ENCODE measurements around the gene REX1BD. TPM values are rescaled to one million over a fixed set of nuclear protein-coding genes. Genes with fewer than 3 reads are reported as not detected.
A peak's percentile ranks its signal among the peaks of the same experiment; 100 is the strongest.

Gene REX1BD
- total and polyA plus RNA-seq, 10 of the 15 experiments (the other 5 are each of a cell fraction or from before 2014, with no cell fraction given), result 1.1 to 101 (median 35.0) TPM

GRCh38 chr19:18559685-18560084 lies 28.9 kb upstream of the REX1BD start:
- FAIRE-seq (peak; percentile 23), DNase-seq (ENCODE audit: low read depth, low spot score) (no peak), ATAC-seq (no peak)
- Histone ChIP-seq H3K4me3 (peak overlapping the region; percentile 95; the same call in 1 of the 2 replicates), H3K4me1 (ENCODE audit: control insufficient read depth, insufficient read depth, low read length) (no peaks in the 10 kb centered on the region), H4K20me1 (ENCODE audit: control insufficient read depth, insufficient read depth) (no peaks in the 10 kb centered on the region), H3K36me3 (ENCODE audit: control insufficient read depth in 2 of 2, insufficient read depth in 2 of 2, low read length in 1 of 2) (peaks cover 8 to 10% of the 10 kb centered on the region in 2 experiments; a peak in 3 of 4 replicates), H3K27me3 (replicated peaks in 1 of 2; ENCODE audit: control insufficient read depth in 2 of 2, insufficient read depth in 2 of 2, low read length in 1 of 2) (no peaks in the 10 kb centered on the region), H3K9ac (ENCODE audit: control insufficient read depth, insufficient read depth, low read length) (peak overlapping the region; percentile 89; the same call in 1 of the 2 replicates), H3K27ac (ENCODE audit: control insufficient read depth, insufficient read depth) (no peak overlapping the region), H2AFZ (ENCODE audit: control insufficient read depth, low read depth, low read length) (no peak overlapping the region), H3K79me2 (ENCODE audit: control insufficient read depth, insufficient read depth, low read length) (peaks cover 32% of the 10 kb centered on the region), H3K9me3 (replicated peaks; ENCODE audit: control insufficient read depth, insufficient read depth, low read length) (no peaks in the 10 kb centered on the region), H3K4me2 (ENCODE audit: control insufficient read depth, insufficient read depth) (peak overlapping the region; percentile 82)
- ChIA-PET POLR2A (interaction anchor here (0.6 to 7.5 kb wide), 7 partner anchors 10 to 41 kb away, joined by 3 to 79 read pairs (median 40); partner anchors contain the start of genes ELL, FKBP8, REX1BD and UBA52), RAD21 (ENCODE audit: unreplicated experiment) (interaction anchor here (0.9 to 7.1 kb wide), 4 partner anchors 12 to 115 kb away, joined by 3 to 39 read pairs (median 27); partner anchors contain the start of genes FKBP8, REX1BD and UBA52), CTCF (interaction anchor here (3.8 to 5.6 kb wide), 3 partner anchors 16 to 40 kb away, joined by 26 to 35 read pairs (median 33); partner anchors contain the start of genes ELL, FKBP8 and REX1BD), SMC1A (ENCODE audit: uncharacterized antibody, unreplicated experiment) (interaction anchor here (0.7 to 4.8 kb wide), 5 partner anchors 12 to 123 kb away, joined by 3 to 29 read pairs (median 19); partner anchors contain the start of genes ELL, FKBP8 and UBA52)
- WGBS (ENCODE audit: insufficient coverage, insufficient replicate concordance, low lambda C conversion rate, missing lambda C conversion rate), result 19% methylated on average over 2 of the region's 5 CpGs
- BruUV-seq (replicated peaks), result no TSS peak
- intact Hi-C loops (cut with micrococcal nuclease; ENCODE audit: unreplicated experiment), result no loop called here
- TF ChIP-seq YY1 (IDR thresholded peaks at IDR 0.05; ENCODE audit: low read depth, low read length), result no peak
- TF ChIP-seq ZNF622 (IDR thresholded peaks at IDR 0.05), result no peak
- no peak for TF ChIP-seq CUX1 (IDR thresholded peaks at IDR 0.05; ENCODE audit: insufficient replicate concordance, low read depth, low read length)
- no peak for TF ChIP-seq NFYA (IDR thresholded peaks at IDR 0.05; ENCODE audit: borderline replicate concordance, low read depth, low read length)
- no peak for TF ChIP-seq NFXL1 (IDR thresholded peaks at IDR 0.05; ENCODE audit: borderline replicate concordance)
- in situ Hi-C loops (cut with MboI), result no loop called here

All from GM12878 (cell line).